ENCODE data around the gene SHC3.

Gene SHC3

DNA sequence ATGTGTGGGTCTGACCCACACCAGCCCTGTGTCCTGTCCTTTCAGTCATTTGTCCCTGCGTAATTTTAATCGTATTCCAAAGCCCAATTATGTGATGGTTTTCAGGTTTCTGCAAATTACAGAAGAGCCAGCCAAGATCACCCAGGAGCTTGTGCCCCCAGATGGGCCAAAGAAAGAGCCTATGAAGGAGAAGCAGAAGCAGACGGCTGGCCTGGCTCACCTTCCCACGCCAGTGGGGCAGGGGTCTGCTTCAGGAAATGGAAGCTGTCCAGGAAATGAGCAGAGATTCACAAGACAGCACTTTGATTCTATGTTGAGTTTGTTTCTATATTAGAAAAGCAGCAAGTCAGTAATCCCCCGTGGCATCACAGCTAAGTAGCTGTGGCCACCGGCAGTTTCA lies 175.6 kb downstream of the SHC3 start:
- Histone ChIP-seq H3K27me3 (no peaks in the 10 kb centered on the region), H3K36me3 (peaks cover 16 to 42% (median 35%) of the 10 kb centered on the region in 3 donors), H3K27ac (no peak overlapping the region), H3K4me1 (peaks cover 8 to 38% (median 36%) of the 10 kb centered on the region in 4 donors), H3K4me3 (no peak overlapping the region), H3K9me3 (no peaks in the 10 kb centered on the region)
- intact Hi-C loops (cut with DNase I; ENCODE audit: low total_unique reads), result loop anchor here (10.0 kb wide), 1 partner anchor 468 kb away; the partner anchor contains the start of gene NXNL2
- peak in 1 of 2 donors; percentile 42 for DNase-seq
- TF ChIP-seq CTCF (IDR thresholded peaks at IDR 0.05), result no peak

- DNase-seq, result peak; percentile 3 to 61
- peak overlapping the region; percentile 75 to 92 for H3K27ac ChIP-seq
Observed at GRCh38 chr9:89001917-89002540, 176.6 kb downstream of the SHC3 start.

DNA sequence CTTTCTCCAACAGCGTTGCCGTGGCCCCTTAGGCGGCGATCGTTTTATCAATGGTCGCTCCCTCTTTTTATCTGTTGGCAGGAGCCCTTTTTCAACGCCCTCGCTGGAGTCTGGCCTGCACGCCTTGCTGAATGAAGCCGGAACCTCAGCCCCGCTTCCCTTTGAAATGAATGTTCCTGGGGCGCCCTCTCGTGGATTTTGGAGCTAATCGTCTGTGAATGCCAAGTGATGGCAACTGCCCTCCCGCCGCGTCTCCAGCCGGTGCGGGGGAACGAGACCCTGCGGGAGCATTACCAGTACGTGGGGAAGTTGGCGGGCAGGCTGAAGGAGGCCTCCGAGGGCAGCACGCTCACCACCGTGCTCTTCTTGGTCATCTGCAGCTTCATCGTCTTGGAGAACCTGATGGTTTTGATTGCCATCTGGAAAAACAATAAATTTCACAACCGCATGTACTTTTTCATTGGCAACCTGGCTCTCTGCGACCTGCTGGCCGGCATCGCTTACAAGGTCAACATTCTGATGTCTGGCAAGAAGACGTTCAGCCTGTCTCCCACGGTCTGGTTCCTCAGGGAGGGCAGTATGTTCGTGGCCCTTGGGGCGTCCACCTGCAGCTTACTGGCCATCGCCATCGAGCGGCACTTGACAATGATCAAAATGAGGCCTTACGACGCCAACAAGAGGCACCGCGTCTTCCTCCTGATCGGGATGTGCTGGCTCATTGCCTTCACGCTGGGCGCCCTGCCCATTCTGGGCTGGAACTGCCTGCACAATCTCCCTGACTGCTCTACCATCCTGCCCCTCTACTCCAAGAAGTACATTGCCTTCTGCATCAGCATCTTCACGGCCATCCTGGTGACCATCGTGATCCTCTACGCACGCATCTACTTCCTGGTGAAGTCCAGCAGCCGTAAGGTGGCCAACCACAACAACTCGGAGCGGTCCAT lies 177.4 kb downstream of the SHC3 start:
- no peaks in the 10 kb centered on the region for H3K27me3 ChIP-seq
- peak overlapping the region; percentile 75 to 92 for H3K27ac ChIP-seq
- intact Hi-C loops (cut with DNase I; ENCODE audit: low total_unique reads), result loop anchor here (2.0 to 10.0 kb wide), 2 partner anchors 408 to 466 kb away; partner anchors contain the start of gene NXNL2
- H3K36me3 ChIP-seq, result peaks cover 26 to 48% (median 39%) of the 10 kb centered on the region in 3 donors
- peak; percentile 91 to 94 for DNase-seq
- H3K4me1 ChIP-seq, result peaks cover 8 to 55% (median 49%) of the 10 kb centered on the region in 4 donors
- no peaks in the 10 kb centered on the region for H3K9me3 ChIP-seq
- peak; percentile 75 to 86 for TF ChIP-seq CTCF (IDR thresholded peaks at IDR 0.05)
- H3K4me3 ChIP-seq, result no peak overlapping the region

More at GRCh38 chr9:89001917-89002540, 176.6 kb downstream of the SHC3 start:
- intact Hi-C loops (cut with DNase I; ENCODE audit: low total_unique reads), result loop anchor here (2.0 to 10.0 kb wide), 2 partner anchors 409 to 467 kb away; partner anchors contain the start of gene NXNL2
- Histone ChIP-seq H3K4me1 (peaks cover 8 to 47% (median 44%) of the 10 kb centered on the region in 4 donors), H3K27me3 (no peaks in the 10 kb centered on the region), H3K9me3 (no peaks in the 10 kb centered on the region), H3K4me3 (no peak overlapping the region), H3K36me3 (peaks cover 20 to 42% (median 35%) of the 10 kb centered on the region in 3 donors)
- TF ChIP-seq CTCF (IDR thresholded peaks at IDR 0.05), result no peak

- no peak overlapping the region for H3K4me3 ChIP-seq
- H3K4me1 ChIP-seq, result peaks cover 8 to 64% (median 53%) of the 10 kb centered on the region in 4 donors
- peaks cover 28 to 51% (median 44%) of the 10 kb centered on the region in 3 donors for H3K36me3 ChIP-seq
- H3K27me3 ChIP-seq, result no peaks in the 10 kb centered on the region
- TF ChIP-seq CTCF (IDR thresholded peaks at IDR 0.05), result no peak
- H3K9me3 ChIP-seq, result no peaks in the 10 kb centered on the region
- intact Hi-C loops (cut with DNase I; ENCODE audit: low total_unique reads), result loop anchor here (2.0 to 10.0 kb wide), 2 partner anchors 408 to 466 kb away; partner anchors contain the start of gene NXNL2
- H3K27ac ChIP-seq, result peak overlapping the region; percentile 75 to 92
- DNase-seq, result peak; percentile 26 to 65
Observed at GRCh38 chr9:89000371-89000781, 178.2 kb downstream of the SHC3 start.

GRCh38 chr9:88998911-88999310 lies 179.7 kb downstream of the SHC3 start:
- intact Hi-C loops (cut with DNase I; ENCODE audit: low total_unique reads), result loop anchor here (10.0 kb wide), 2 partner anchors 184 to 1284 kb away; no protein-coding TSS in a partner anchor
- peak; percentile 73 to 97 for DNase-seq
- Histone ChIP-seq H3K9me3 (no peaks in the 10 kb centered on the region), H3K4me1 (peaks cover 8 to 78% (median 66%) of the 10 kb centered on the region in 4 donors), H3K36me3 (peaks cover 28 to 36% (median 34%) of the 10 kb centered on the region in 3 donors), H3K27me3 (no peaks in the 10 kb centered on the region), H3K27ac (peak overlapping the region; percentile 75 to 92), H3K4me3 (no peak overlapping the region)
- TF ChIP-seq CTCF (IDR thresholded peaks at IDR 0.05), result no peak

Measured in tibial artery (tissue), 4 donors.